K562 (cell line): ENCODE measurements around the gene COL24A1. TPM values are rescaled to one million over a fixed set of nuclear protein-coding genes. Genes with fewer than 3 reads are reported as not detected.

Experiments
- HINFP ChIP-seq: fragments of 450-650 bp; conservative IDR thresholded peaks from 2 replicates; pipeline ENCODE4 v1.6.1; 2016; ENCODE audit warnings: missing genetic modification characterization, low read depth, mild to moderate bottlenecking, control low read depth, missing compliant biosample characterization
- TFAP4 ChIP-seq: sonication (generic); formaldehyde crosslinking; IDR thresholded peaks from 2 replicates; pipeline ENCODE4 v1.8.0; 2022; ENCODE audit warnings: missing genetic modification reagents, mild to moderate bottlenecking, moderate library complexity, borderline replicate concordance
- ZNF407 ChIP-seq: fragments of 450-650 bp; IDR thresholded peaks from 2 replicates; pipeline ENCODE4 v1.6.1; 2016; ENCODE audit warnings: low read depth
- polyA plus RNA-seq, 8 experiments: library from polyadenylated mRNA; depleted of rRNA in 4 of 8; stranded (reverse) in 5 of 8; unstranded in 3 of 8; fragments of >200 nt; fragmentation: Nextera tagmentation in 2 of 8; fragmentation: Illumina TruSeq in 1 of 8; extraction: Ambion mirVana in 2 of 8; extraction: Trizol in 1 of 8; gene quantifications; 2 replicates each; pipeline versions ENCODE4 v1.2.1 to v1.2.3, GENCODE V29; 2011 to 2014; ENCODE audit warnings: inconsistent platforms in 1 of 8, missing spikeins in 1 of 8
- total RNA-seq, 7 experiments: library from RNA; depleted of rRNA in 6 of 7; stranded (reverse); fragments of >200 nt in 6 of 7; fragmentation: Illumina TruSeq in 2 of 7; extraction: Trizol in 2 of 7; gene quantifications; 2 replicates each; pipeline versions ENCODE4 v1.2.1 to v1.2.3, GENCODE V29; 2011 to 2021; ENCODE audit warnings: low replicate concordance in 1 of 7

The COL24A1 gene
- total and polyA plus RNA-seq, 9 of the 15 experiments (the other 6 are each of a cell fraction or from before 2014, with no cell fraction given): 0.01 to 0.06 (median 0.03) TPM; not detected in 2

- no peak for TF ChIP-seq ZNF407
- no peak for TF ChIP-seq TFAP4 (CRISPR knock-in tag)
- no peak for TF ChIP-seq HINFP (tag)
Observed at GRCh38 chr1:85822696-85823095, 333.9 kb downstream of the COL24A1 start (continued).
